ENCODE data around the gene CUTC.

Gene CUTC

GRCh38 chr10:99779335-99779734 is 47.3 kb downstream of the CUTC start:
- TF ChIP-seq SIN3A (IDR thresholded peaks at IDR 0.05; ENCODE audit: borderline replicate concordance, insufficient read depth, low read length): no peak
- no peak for TF ChIP-seq TAF1 (IDR thresholded peaks at IDR 0.05; ENCODE audit: borderline replicate concordance, insufficient read depth, low read length)
- no peak for TF ChIP-seq POLR2AphosphoS5 (IDR thresholded peaks at IDR 0.05; ENCODE audit: low read depth, low read length)
- TF ChIP-seq FOXP2 (optimal IDR thresholded peaks at IDR 0.05; ENCODE audit: borderline replicate concordance, extremely low read depth, extremely low read length, insufficient read depth): no peak
- no peak for TF ChIP-seq REST (IDR thresholded peaks at IDR 0.05; ENCODE audit: insufficient read depth in 1 of 2, low read depth in 2 of 2, low read length in 2 of 2)

GRCh38 chr10:99781734-99782429 is 49.8 kb downstream of the CUTC start:
- TF ChIP-seq POLR2AphosphoS5 (IDR thresholded peaks at IDR 0.05; ENCODE audit: low read depth, low read length) (no peak), SIN3A (IDR thresholded peaks at IDR 0.05; ENCODE audit: borderline replicate concordance, insufficient read depth, low read length) (no peak), TAF1 (IDR thresholded peaks at IDR 0.05; ENCODE audit: borderline replicate concordance, insufficient read depth, low read length) (no peak), REST (IDR thresholded peaks at IDR 0.05; ENCODE audit: insufficient read depth in 1 of 2, low read depth in 2 of 2, low read length in 2 of 2) (no peak), FOXP2 (optimal IDR thresholded peaks at IDR 0.05; ENCODE audit: borderline replicate concordance, extremely low read depth, extremely low read length, insufficient read depth) (no peak)

- no peak for TF ChIP-seq TAF1 (IDR thresholded peaks at IDR 0.05; ENCODE audit: borderline replicate concordance, insufficient read depth, low read length)
- no peak for TF ChIP-seq REST (IDR thresholded peaks at IDR 0.05; ENCODE audit: insufficient read depth in 1 of 2, low read depth in 2 of 2, low read length in 2 of 2)
- TF ChIP-seq SIN3A (IDR thresholded peaks at IDR 0.05; ENCODE audit: borderline replicate concordance, insufficient read depth, low read length): no peak
- TF ChIP-seq FOXP2 (optimal IDR thresholded peaks at IDR 0.05; ENCODE audit: borderline replicate concordance, extremely low read depth, extremely low read length, insufficient read depth): no peak
- TF ChIP-seq POLR2AphosphoS5 (IDR thresholded peaks at IDR 0.05; ENCODE audit: low read depth, low read length): no peak
Observed at GRCh38 chr10:99782447-99783286, 50.6 kb downstream of the CUTC start, which contains the start of gene ABCC2. TSS of gene ABCC2 (plus strand) at chr10:99782640. CDS start at chr10:99782845, 205 bp downstream.

- TF ChIP-seq REST (IDR thresholded peaks at IDR 0.05; ENCODE audit: insufficient read depth in 1 of 2, low read depth in 2 of 2, low read length in 2 of 2): no peak
- TF ChIP-seq FOXP2 (optimal IDR thresholded peaks at IDR 0.05; ENCODE audit: borderline replicate concordance, extremely low read depth, extremely low read length, insufficient read depth): no peak
- TF ChIP-seq TAF1 (IDR thresholded peaks at IDR 0.05; ENCODE audit: borderline replicate concordance, insufficient read depth, low read length): no peak
- TF ChIP-seq SIN3A (IDR thresholded peaks at IDR 0.05; ENCODE audit: borderline replicate concordance, insufficient read depth, low read length): no peak
- no peak for TF ChIP-seq POLR2AphosphoS5 (IDR thresholded peaks at IDR 0.05; ENCODE audit: low read depth, low read length)
Observed at GRCh38 chr10:99784016-99784726, 52.1 kb downstream of the CUTC start.

All from PFSK-1 (cell line).